Stimulated activated CD8-positive, alpha-beta memory T cell treated with anti-CD3 and anti-CD28 coated beads, Interleukin-15, amount 100 ng/mL, for 48 hours (primary cell): ENCODE data around the gene PMP22.

Experiments used
- DNase-seq, 2 donors: peaks; one replicate each; pipeline ENCODE4 v3.0.0-alpha.2; 2020; ENCODE audit warnings: low read depth in 2 of 2

Gene PMP22

DNA sequence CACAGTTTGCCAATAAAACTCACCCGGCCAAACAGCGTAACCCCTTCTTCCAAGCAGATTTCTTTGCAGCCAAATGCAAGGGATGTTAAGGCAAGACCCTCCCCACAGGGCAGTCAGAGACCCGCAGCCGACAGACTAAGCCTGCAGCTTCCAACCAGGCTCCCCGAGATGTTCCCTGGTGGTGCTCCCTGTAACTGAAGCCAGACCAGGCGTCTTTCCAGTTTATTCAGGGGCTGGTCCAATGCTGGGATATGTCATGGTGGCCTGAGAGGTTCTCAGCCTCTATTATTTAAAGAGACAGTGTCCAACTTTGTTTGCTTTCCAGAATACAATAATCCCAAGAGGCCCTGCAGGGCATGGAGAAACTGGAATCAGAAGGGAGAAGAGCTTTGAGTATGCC lies at the start of gene PMP22:
PMP22 (minus strand) TSS at position 196 of the 400 bp plus-strand sequence. CDS start 4,599 bp downstream, outside the sequence.
- DNase-seq, result no peak

DNA sequence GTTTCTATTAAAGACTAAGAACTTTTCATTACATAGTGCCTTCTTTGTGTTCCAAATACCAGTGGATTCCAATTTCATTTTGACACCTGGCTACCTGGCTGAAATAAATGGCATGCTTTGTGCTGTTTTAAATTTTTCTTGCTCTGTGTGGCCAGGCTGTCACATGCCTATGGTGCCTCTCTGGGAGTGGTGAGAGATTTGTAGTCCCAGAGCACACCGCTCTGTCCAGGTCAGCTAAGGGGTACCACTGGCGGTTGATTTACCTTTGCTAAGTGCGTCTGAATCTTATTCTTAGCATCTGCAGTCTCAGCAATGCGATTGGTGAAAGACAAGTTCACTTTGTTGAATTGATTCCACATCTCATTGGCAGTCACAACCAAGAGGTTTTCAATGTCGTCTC lies 46.9 kb upstream of the PMP22 start:
- no peak for DNase-seq

DNA sequence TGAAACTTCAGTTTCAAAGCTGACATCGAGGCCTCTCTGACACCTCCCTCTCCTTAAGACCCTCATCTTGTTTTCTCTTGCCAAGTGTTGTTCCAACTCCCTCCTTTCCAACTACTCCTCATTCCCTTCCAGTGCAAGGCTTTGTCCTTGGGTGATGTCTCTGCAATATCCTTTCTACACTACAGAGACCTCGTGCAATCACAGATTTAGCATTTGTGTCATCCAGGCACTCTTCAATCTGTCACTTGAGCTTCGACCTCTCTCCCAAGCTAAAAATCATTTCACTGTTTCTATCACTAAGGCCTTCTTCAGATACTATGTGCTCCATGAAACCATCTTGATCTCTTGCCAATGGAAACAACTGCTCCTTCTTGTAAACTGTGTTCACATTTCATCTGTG lies 44.7 kb upstream of the PMP22 start:
- DNase-seq, result no peak

GRCh38 chr17:15309236-15309635 lies 44.1 kb upstream of the PMP22 start:
- no peak for DNase-seq

- no peak for DNase-seq
Observed at GRCh38 chr17:15308758-15309157, 43.6 kb upstream of the PMP22 start.

GRCh38 chr17:15307710-15308111 lies 42.6 kb upstream of the PMP22 start:
- DNase-seq, result no peak

- no peak for DNase-seq
Observed at GRCh38 chr17:15303851-15304250, 38.7 kb upstream of the PMP22 start.

- DNase-seq, result no peak
Observed at GRCh38 chr17:15303268-15303667, 38.1 kb upstream of the PMP22 start.

- DNase-seq, result no peak
Observed at GRCh38 chr17:15301845-15302244, 36.7 kb upstream of the PMP22 start.

DNA sequence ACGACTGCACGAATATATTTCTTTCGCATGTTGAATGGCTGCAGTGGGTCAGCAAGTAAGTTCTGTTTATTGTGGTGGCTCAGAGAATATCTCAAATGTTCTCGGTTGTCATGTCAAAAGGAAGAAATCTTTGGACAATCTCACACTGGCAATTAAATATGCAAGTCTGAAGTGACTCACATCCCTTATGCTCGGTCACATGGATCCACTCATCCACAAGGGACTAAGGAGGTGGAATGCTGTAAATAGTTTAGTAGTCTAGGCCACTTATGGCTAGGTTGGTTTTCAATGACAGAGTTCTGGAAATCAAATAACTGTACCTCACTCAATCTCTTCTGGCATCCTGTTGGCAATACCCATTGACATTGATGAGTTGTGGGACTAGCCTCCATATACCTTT lies 33.0 kb upstream of the PMP22 start:
- DNase-seq, result no peak

- no peak for DNase-seq
Observed at GRCh38 chr17:15293558-15293957, 28.4 kb upstream of the PMP22 start.

DNA sequence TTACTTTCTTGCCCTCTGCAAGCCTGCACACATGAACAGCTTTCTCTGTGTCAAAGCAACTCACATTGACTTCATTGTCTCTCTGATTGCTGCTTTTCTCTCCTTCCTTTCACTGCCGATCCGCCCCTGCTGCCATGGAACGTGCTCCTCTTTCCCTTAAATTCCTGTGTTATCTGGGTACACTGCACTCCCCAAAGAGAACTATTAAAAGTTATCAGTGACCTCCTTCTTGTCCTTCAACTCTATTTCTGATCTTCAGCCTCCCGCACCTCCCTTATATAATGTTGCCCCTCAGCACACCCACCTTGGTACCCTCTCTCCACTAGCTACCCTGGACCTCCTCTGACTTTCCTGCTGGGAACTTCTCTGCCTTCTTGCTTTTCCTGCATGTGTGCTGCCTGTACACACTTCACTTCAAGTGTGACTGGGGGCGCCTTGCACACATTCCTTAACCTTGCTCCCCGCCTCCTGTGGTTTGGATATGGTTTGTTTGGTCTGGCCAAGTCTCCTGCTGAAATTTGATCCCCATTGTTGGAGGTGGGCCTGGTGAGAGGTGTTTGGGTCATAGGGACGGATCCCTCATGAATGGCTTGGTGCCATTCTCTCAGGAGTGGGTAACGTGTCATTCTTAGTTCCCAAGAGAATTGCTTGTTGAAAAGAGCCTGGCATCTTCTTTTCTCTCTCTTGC lies 26.7 kb upstream of the PMP22 start:
- DNase-seq, result no peak

DNA sequence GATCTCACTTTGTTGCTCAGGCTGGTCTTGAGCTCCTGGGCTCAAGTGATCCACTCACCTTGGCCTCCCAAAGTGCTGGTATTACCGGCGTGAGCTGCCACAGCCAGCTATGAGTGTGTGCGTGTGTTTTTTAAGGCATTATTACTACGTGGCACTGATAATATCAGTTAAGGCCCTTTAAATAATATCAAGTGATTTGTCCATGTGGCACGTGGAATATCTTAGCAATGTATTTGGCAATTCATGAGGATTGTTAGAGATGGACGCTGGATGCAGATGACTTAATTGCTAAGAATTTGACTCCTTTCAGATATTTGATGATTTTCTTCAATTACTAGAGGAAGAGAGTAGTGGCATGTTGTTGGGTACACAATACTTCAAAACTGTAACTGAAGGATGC lies 25.5 kb upstream of the PMP22 start:
- DNase-seq, result no peak

GRCh38 chr17:15289285-15290183 lies 24.4 kb upstream of the PMP22 start:
- no peak for DNase-seq

DNA sequence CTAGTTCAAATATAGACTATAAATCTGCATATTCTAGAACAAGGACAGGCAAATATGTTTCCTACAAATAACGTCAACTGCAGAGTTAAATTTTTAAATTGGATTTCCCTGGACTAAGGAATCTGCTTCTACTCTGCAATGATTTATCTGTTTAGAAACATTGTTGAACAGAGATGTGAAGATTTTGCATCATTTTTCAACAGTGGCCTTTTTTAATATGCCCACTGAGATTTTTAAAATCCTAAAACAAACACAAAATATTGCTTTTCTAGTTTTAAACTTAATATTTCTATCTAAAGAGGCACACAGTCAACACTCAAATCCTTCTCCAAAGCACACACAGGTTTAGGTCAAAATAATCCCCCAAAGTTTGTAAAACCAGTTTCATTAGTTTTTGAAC lies 23.7 kb upstream of the PMP22 start:
- no peak for DNase-seq

DNA sequence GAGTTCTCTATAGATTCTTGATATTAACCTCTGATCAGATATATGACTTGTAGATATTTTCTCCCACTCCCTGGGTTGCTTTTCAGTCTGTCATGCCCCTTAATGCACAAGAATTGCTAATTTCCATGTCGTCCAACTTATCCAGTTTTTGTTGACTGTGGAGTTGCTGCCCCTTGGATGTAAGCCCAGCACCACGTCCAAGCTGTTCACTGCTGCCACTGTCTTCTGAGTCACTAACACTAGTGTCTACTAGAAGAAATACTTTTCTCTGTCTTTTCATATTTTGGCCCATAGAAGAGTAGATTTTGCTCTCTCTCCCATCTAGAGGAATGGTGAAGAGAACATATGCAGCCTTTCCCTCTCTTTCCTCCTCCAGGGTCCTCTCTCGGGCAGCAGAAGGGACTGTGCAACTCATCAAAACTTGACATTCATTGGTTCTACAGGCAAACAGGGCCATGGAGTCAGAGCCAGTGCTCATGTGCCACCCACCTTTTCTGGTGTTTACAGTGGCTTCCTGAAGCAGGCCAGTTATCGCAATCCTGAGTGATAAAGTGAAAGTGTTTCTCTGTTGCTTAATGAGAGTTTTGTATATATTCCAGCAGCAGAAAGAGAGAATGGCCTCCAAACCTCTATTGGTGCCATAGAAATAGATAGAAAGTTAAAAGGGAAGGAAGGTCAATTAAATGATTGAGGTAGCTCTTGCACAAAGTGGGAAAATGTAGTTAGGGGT lies 22.6 kb upstream of the PMP22 start:
- no peak for DNase-seq

GRCh38 chr17:15285466-15285865 lies 20.3 kb upstream of the PMP22 start:
- no peak for DNase-seq

DNA sequence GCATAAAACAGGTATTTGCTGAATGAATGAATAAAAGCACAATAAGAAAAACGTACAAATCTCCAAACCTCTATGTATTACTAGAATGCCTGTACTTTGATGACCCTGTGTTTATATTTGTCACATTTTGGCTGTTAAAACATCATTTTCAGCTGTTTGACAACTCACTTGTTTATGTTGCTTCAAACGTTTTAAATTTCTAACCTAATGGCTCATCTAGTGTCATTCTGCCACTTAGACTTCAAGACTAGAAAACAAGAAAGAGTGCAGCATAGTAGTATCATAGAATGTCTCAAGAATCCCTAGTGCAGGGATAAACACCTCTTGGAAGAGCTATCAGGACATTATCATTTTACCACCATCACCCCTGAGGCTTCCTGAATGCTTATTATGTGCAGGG lies 19.4 kb upstream of the PMP22 start:
- no peak for DNase-seq

GRCh38 chr17:15284107-15284506 lies 19.0 kb upstream of the PMP22 start:
- DNase-seq, result no peak

DNA sequence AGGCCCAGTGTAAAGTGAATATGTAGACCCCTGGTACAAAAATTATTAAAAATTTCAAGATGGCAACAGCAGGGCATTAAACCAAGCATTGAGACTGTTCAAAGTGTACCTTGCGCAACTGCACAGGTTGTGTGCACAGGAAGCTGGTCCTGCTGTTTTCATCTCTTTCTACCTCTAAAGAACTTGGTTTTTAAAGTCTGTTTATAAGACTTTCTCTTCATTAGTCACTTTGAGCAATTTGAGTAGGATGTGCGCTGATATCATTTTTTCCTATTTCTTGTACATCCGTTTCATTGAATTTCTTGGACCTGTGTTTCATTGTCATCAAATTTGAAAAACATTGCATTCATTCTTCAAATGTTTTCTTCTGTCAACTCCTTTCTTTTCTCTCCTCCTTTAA lies 16.8 kb upstream of the PMP22 start:
- no peak for DNase-seq

GRCh38 chr17:15278924-15279477 lies 13.9 kb upstream of the PMP22 start:
- no peak for DNase-seq

GRCh38 chr17:15278380-15278779 lies 13.3 kb upstream of the PMP22 start:
- no peak for DNase-seq
